ENCODE results near the gene PTPRN2. TPM values are rescaled to one million over a fixed set of nuclear protein-coding genes. Genes with fewer than 3 reads are reported as not detected.

The PTPRN2 gene
- total and polyA plus RNA-seq, 9 of the 15 experiments (the other 6 are each of a cell fraction or from before 2014, with no cell fraction given), result not detected

- Histone ChIP-seq H3K4me2 (ENCODE audit: insufficient read depth, low read length) (no peak overlapping the region), H3K27me3 (ENCODE audit: control insufficient read depth in 2 of 2, insufficient read depth in 2 of 2, low read length in 2 of 2) (peaks cover 0 to 26% of the 10 kb centered on the region in 2 experiments; a peak in 3 of 5 replicates), H4K20me1 (replicated peaks; ENCODE audit: control insufficient read depth, insufficient read depth, low read length) (no peaks in the 10 kb centered on the region), H3K79me2 (ENCODE audit: control insufficient read depth, insufficient read depth, low read length) (no peaks in the 10 kb centered on the region), H3K4me3 (no peak overlapping the region), H2AFZ (ENCODE audit: low read depth, low read length) (no peak overlapping the region), H3K27ac (ENCODE audit: extremely low read depth, low read depth, low read length) (no peak overlapping the region), H3K9me1 (ENCODE audit: control insufficient read depth, insufficient read depth, low read length) (no peaks in the 10 kb centered on the region), H3K9ac (ENCODE audit: insufficient read depth in 1 of 2, low read depth in 2 of 2, low read length in 2 of 2) (no peak overlapping the region), H3K4me1 (replicated peaks in 1 of 2; ENCODE audit: control insufficient read depth in 2 of 2, insufficient read depth in 2 of 2, low read length in 2 of 2) (no peaks in the 10 kb centered on the region), H3K9me3 (replicated peaks; ENCODE audit: control insufficient read depth, insufficient read depth, low read depth, low read length) (no peaks in the 10 kb centered on the region), H3K36me3 (ENCODE audit: control insufficient read depth, insufficient read depth, low read length) (no peaks in the 10 kb centered on the region)
- WGBS (ENCODE audit: insufficient coverage, low coverage, missing lambda C conversion rate), result under 1% methylated on average over 20 of the region's 20 CpGs
- ATAC-seq, result no peak
- ChIA-PET CTCF (ENCODE audit: low intra/inter-chr PET ratio) (no interaction called here), POLR2A (interaction anchor here (0.7 kb wide), 1 partner anchor 513 kb away, joined by 4 read pairs; no protein-coding TSS in a partner anchor)
- no TSS peak for BruUV-seq (replicated peaks)
- in situ Hi-C loops (cut with MboI) (no loop called here), intact Hi-C loops (cut with micrococcal nuclease) (no loop called here)
- TF ChIP-seq SOX6 (IDR thresholded peaks at IDR 0.05), result no peak
- no peak for TF ChIP-seq ELK1 (CRISPR knock-in tag; IDR thresholded peaks at IDR 0.05)
- no peak for TF ChIP-seq SMARCC2 (IDR thresholded peaks at IDR 0.05; ENCODE audit: low read depth)
- TF ChIP-seq NFE2L1 (tag; IDR thresholded peaks at IDR 0.05; ENCODE audit: borderline replicate concordance, low read depth), result no peak
- no peak for TF ChIP-seq CHD4 (IDR thresholded peaks at IDR 0.05; ENCODE audit: insufficient read depth, insufficient replicate concordance, low read depth, low read length, poor library complexity, severe bottlenecking)
- no peak for DNase-seq (ENCODE audit: extremely low read depth in 1 of 4, low spot score in 3 of 4)
- FAIRE-seq, result no peak
Observed at GRCh38 chr7:158123214-158123613, 464.4 kb downstream of the PTPRN2 start.
